GM18951 (cell line): ENCODE data around the gene LEF1.
"Not testable (repeated sequence)": the region's sequence is repeated elsewhere in the genome, so short reads cannot be mapped to it uniquely, and the experiment has no call there.

Experiments
- POLR2A ChIP-seq: IDR thresholded peaks from 4 replicates; pipeline ENCODE4 v1.6.1; 2011; ENCODE audit warnings: mild to moderate bottlenecking; ENCODE audit not compliant: insufficient read length, insufficient read depth; ENCODE audit errors: extremely low read depth
- in situ Hi-C: fragments of 300-500 bp; cut with MboI; formaldehyde crosslinking; loops from one replicate; pipeline ENCODE4 v1.12.0; 2022; ENCODE audit warnings: low sequenced_read_pairs, mixed read lengths, inconsistent platforms; ENCODE audit not compliant: unreplicated experiment

LEF1 gene

GRCh38 chr4:108072300-108072699 lies 96.4 kb downstream of the LEF1 start:
- TF ChIP-seq POLR2A, result no peak
- in situ Hi-C loops, result no loop called here

- no peak for TF ChIP-seq POLR2A
- in situ Hi-C loops, result no loop called here
These were observed 98.0 kb downstream of the LEF1 start for GRCh38 chr4:108070775-108071174.

- no peak for TF ChIP-seq POLR2A
These were observed 100.3 kb downstream of the LEF1 start for GRCh38 chr4:108068442-108068841.

GRCh38 chr4:108060686-108061321 lies 107.9 kb downstream of the LEF1 start:
- TF ChIP-seq POLR2A, result no peak
- in situ Hi-C loops, result no loop called here

More at GRCh38 chr4:108068442-108068841, 100.3 kb downstream of the LEF1 start:
- in situ Hi-C loops, result no loop called here

- TF ChIP-seq POLR2A, result no peak
- in situ Hi-C loops, result no loop called here
These were observed 108.6 kb downstream of the LEF1 start for GRCh38 chr4:108060164-108060563.

DNA sequence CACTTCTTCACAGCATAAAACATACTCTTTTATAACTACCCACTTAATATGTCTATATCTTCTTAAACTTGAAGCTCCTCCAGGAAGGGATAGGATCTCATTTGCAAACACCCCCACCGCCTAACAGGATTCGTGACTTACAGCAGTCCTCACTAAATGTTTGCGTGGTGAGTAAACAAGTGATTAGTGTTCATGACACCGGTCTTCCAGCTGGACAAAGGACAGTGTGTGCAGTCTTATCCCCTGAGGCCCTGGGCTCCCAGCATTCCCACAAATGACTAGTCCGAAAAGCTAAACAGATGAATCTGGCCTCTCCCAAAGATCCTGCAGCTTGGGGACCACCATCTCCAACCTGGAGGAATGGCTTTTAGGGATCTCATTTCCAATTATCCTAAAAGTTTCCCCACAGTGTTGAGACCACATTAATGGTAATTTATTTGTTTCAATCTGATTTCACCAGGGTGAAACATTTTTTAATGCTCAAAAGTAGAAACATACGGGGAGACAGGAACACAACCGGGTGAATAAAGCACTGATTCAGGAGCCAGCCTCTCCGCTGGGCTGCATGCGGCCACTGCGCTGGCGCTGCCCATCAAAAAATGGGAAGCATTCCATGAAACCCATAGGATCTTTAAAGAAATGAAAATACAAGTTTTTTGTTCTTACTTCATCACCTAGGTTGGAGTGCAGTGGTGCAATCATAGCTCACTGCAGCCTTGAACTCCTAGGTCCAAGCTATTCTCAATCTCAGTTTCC lies 109.9 kb downstream of the LEF1 start:
- in situ Hi-C loops, result no loop called here
- no peak for TF ChIP-seq POLR2A

GRCh38 chr4:108056418-108056817 lies 112.3 kb downstream of the LEF1 start:
- TF ChIP-seq POLR2A, result no peak
- in situ Hi-C loops, result no loop called here

DNA sequence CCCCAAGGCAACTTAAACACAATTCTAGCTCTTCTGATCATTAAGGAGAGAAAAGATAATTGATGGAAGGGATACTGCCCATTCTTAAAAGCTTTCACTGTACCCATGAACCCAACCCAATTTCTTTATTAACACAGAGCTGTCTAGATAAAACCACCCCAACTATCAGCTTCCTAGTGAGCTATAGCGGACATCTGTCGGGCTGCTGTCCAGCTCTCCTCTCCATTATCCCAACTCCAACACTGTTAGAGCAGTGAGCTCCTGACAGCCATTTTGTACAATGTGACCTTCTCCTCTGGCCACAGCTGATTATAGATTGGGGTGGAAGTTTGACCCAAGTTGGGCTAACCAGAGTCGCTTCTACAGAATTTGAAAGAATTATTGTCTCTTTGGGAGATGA lies 112.9 kb downstream of the LEF1 start:
- in situ Hi-C loops, result no loop called here

GRCh38 chr4:108054025-108054638 lies 114.6 kb downstream of the LEF1 start:
- in situ Hi-C loops, result no loop called here
- TF ChIP-seq POLR2A, result no peak

More for the DNA sequence above, 112.9 kb downstream of the LEF1 start:
- no peak for TF ChIP-seq POLR2A

- in situ Hi-C loops, result no loop called here
- TF ChIP-seq POLR2A, result no peak
These were observed 115.5 kb downstream of the LEF1 start for GRCh38 chr4:108053251-108053711.

- in situ Hi-C loops, result no loop called here
- no peak for TF ChIP-seq POLR2A
These were observed 116.1 kb downstream of the LEF1 start for GRCh38 chr4:108052558-108053120.

- in situ Hi-C loops, result no loop called here
- no peak for TF ChIP-seq POLR2A
These were observed 117.4 kb downstream of the LEF1 start for GRCh38 chr4:108051343-108051742.

DNA sequence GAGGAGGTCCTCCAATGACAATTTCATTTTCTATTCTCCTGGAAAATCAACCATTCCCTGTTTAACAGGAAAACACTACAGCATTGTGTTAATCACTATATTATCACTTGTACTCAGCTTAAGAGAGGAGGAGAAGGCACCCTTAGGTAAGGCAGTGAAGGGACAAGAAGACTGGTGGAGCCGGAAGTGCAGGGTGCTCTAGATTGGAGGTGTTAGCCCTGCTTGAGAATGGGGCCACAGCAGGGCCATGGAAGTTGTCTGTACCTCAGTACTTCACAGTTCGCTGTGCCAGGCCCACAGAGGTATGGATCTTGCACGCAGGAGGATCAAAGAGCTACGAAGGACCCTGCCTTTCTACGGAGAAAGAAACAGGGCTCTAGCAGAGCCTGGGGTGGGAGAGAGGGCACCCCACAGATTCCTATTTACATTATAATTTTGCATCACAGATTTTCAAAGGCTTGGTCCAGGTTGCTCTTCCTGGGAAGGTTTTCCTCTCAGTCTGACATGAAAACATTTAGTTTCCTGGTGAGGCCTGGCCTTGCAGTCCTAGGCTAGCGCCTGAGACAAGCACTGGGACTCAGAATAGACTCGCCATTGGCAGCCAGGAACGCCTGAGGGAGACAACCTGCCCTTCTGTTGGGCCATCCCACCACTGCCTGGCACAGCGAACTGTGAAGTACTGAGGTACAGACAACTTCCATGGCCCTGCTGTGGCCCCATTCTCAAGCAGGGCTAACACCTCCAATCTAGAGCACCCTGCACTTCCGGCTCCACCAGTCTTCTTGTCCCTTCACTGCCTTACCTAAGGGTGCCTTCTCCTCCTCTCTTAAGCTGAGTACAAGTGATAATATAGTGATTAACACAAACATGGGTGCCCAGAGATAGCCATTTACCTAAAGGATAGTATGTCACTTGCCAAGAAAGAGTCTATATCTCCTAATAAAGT lies 118.3 kb downstream of the LEF1 start:
- in situ Hi-C loops, result not testable (repeated sequence)

DNA sequence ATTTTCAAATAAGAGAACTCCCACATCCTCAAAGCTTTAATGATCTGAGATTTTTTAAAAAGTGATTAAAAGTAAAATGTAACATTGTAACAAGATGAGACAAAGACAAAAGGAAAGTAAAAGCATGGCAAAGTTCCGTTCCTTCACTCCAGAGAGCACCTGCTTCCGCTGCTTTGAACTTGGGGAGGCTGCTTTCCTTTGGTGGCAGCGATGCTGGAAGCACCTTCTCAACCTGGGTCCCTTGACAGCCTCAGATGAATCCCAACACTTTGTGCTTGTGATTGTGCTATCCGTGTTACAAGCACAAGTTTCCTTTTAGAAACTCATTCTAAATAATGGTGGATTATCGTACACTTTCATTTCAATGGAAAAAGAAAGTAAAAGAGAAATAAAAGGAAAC lies 119.3 kb downstream of the LEF1 start:
- in situ Hi-C loops, result loop anchor here (10.0 kb wide), 1 partner anchor 115 kb away; the partner anchor contains the start of gene LEF1
- no peak for TF ChIP-seq POLR2A
